Neural crest cell (in vitro differentiated cells): Measurements from ENCODE around the gene SERGEF. TPM values are rescaled to one million over a fixed set of nuclear protein-coding genes. Genes with fewer than 3 reads are reported as not detected.

Experiments used
- DNase-seq: peaks from one replicate; pipeline ENCODE4 v3.0.0; 2021; ENCODE audit warnings: low read depth, mixed read lengths, low spot score
- H3K27ac Mint-ChIP-seq: one replicate; pipeline ENCODE4 v1.8.0; 2021; ENCODE audit warnings: mild to moderate bottlenecking, mixed read lengths; ENCODE audit not compliant: unreplicated experiment
- H3K27me3 Mint-ChIP-seq: 2 replicates; pipeline ENCODE4 v1.8.0; 2021; ENCODE audit warnings: low read depth, mild to moderate bottlenecking, mixed read lengths
- H3K36me3 Mint-ChIP-seq: 2 replicates; pipeline ENCODE4 v1.8.0; 2021; ENCODE audit warnings: low read depth, mild to moderate bottlenecking, mixed read lengths
- H3K4me1 Mint-ChIP-seq: 2 replicates; pipeline ENCODE4 v1.8.0; 2021; ENCODE audit warnings: mixed read lengths
- H3K4me3 Mint-ChIP-seq: one replicate; pipeline ENCODE4 v1.8.0; 2021; ENCODE audit warnings: mild to moderate bottlenecking, mixed read lengths
- H3K9me3 Mint-ChIP-seq: 2 replicates; pipeline ENCODE4 v1.8.0; 2021; ENCODE audit warnings: mixed read lengths
- CTCF ChIP-seq: fragments of 200-600 bp; sonication (generic); conservative IDR thresholded peaks from 2 replicates; pipeline ENCODE4 v1.5.0; 2021; ENCODE audit warnings: antibody characterized with exemption, mild to moderate bottlenecking
- total RNA-seq: library from RNA; stranded (reverse); gene quantifications from 2 replicates; pipeline ENCODE4 v1.2.1, GENCODE V29; 2021

SERGEF gene
- total RNA-seq, 1 donor from 2014 or later, result 29.6 TPM

DNA sequence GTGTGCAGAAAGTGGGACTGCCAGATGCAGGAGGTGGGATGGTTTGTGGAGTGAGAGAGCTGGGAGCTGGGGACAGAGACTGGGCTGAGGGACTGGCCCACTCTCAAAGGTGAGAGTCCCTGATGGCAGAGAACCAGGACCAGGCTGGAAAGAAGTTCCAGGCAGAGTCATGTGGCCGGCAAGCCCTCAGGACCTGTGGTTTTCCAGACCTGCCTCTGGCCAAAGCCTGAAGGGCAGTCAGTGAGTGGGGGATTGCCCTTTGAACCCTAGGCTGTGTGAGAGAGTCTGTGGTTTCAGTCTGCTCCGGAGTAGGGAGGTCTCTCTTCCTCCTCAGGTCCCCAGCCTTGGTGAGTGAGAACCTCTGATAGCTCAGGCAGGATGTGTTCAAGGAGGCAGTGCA, 261.3 kb downstream of the SERGEF start:
- no peaks in the 10 kb centered on the region for H3K9me3 Mint-ChIP-seq
- no peaks in the 10 kb centered on the region for H3K4me1 Mint-ChIP-seq
- DNase-seq, result no peak
- H3K27me3 Mint-ChIP-seq, result no peaks in the 10 kb centered on the region
- H3K27ac Mint-ChIP-seq, result no peak overlapping the region
- no peak for TF ChIP-seq CTCF
- no peaks in the 10 kb centered on the region for H3K36me3 Mint-ChIP-seq
- no peak overlapping the region for H3K4me3 Mint-ChIP-seq

DNA sequence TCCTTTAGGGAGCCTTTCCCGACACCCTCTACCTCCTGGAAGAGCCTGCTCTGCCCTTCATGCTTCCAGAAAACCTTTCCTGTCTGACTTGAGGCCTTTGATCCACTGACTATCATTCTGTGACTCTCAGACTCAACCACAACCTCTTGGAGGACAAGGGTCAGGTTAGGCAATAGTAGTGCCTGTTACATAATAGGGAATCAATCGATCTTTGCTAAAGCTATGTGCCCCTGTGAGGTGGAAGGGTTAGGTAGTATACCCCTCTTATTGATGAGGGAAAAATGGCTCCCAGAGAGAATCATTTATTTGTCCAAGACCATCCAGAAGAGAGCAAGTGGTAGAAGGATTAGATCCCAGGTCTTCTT, 262.1 kb downstream of the SERGEF start:
- no peak for TF ChIP-seq CTCF
- Mint-ChIP-seq H3K9me3 (no peaks in the 10 kb centered on the region), H3K36me3 (no peaks in the 10 kb centered on the region), H3K27ac (no peak overlapping the region), H3K27me3 (no peaks in the 10 kb centered on the region), H3K4me3 (no peak overlapping the region), H3K4me1 (no peaks in the 10 kb centered on the region)
- DNase-seq, result no peak

DNA sequence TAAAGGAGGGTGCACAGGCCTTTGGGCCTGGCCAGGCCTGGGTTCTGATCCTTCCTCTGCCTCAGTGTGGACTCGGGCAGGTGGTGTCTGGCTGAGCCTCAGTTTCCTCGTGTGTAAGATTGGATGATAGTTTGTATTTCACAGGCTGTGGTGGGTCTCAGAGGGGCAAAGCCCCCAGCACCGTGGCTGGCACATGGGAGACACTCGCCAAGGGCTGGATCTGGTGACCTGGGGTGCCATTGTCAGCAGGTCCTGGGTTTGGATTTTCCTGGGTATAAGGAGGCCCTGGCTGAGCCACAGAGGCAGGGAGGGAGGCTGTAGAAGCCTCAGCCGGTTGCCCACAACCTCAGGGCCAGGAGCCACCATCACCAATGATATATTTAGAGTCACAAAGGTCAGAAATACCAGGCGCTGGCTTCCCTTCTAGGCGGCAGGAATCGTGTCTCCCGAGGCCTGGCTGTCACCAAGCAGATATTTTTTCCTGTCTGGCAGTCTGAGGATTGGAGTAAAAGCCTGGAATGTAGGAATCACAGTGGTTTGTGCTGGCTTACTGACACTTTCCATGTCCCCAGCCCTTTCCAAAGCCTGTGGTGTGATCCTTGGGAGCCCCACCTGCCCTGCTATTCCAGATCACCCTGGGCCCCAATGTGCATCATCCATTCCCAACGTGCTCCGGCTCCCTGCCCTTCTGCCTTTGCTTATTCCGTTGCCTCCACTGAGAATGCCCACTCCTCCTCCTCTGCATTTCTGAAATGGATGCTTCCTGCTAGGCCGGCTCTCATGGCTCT, 262.6 kb downstream of the SERGEF start:
- TF ChIP-seq CTCF, result no peak
- H3K36me3 Mint-ChIP-seq, result no peaks in the 10 kb centered on the region
- no peak for DNase-seq
- no peak overlapping the region for H3K27ac Mint-ChIP-seq
- no peaks in the 10 kb centered on the region for H3K9me3 Mint-ChIP-seq
- H3K27me3 Mint-ChIP-seq, result no peaks in the 10 kb centered on the region
- H3K4me1 Mint-ChIP-seq, result no peaks in the 10 kb centered on the region
- H3K4me3 Mint-ChIP-seq, result no peak overlapping the region

GRCh38 chr11:17748761-17749721, 263.8 kb downstream of the SERGEF start:
- Mint-ChIP-seq H3K27me3 (no peaks in the 10 kb centered on the region), H3K4me3 (no peak overlapping the region), H3K27ac (no peak overlapping the region), H3K36me3 (no peaks in the 10 kb centered on the region), H3K9me3 (no peaks in the 10 kb centered on the region), H3K4me1 (no peaks in the 10 kb centered on the region)
- DNase-seq, result no peak
- no peak for TF ChIP-seq CTCF

- no peak for TF ChIP-seq CTCF
- peaks cover under 1% of the 10 kb centered on the region for H3K4me1 Mint-ChIP-seq
- no peak overlapping the region for H3K27ac Mint-ChIP-seq
- no peaks in the 10 kb centered on the region for H3K9me3 Mint-ChIP-seq
- no peaks in the 10 kb centered on the region for H3K27me3 Mint-ChIP-seq
- no peak for DNase-seq
- no peak overlapping the region for H3K4me3 Mint-ChIP-seq
- H3K36me3 Mint-ChIP-seq, result no peaks in the 10 kb centered on the region
Measured at GRCh38 chr11:17748044-17748443, 264.8 kb downstream of the SERGEF start.
